Measurements from ENCODE around the gene TSPAN9.

GRCh38 chr12:3061501-3062215 lies 15.5 kb upstream of the TSPAN9 start:
- no peak for TF ChIP-seq EZH2phosphoT487 (IDR thresholded peaks at IDR 0.05; ENCODE audit: borderline replicate concordance, low read length)
- no peak for TF ChIP-seq CTCF (IDR thresholded peaks at IDR 0.05; ENCODE audit: low read depth, low read length, poor library complexity, severe bottlenecking)

Data from DOHH2 (cell line).